ENCODE measurements around the gene MSH5.

MSH5 gene

DNA sequence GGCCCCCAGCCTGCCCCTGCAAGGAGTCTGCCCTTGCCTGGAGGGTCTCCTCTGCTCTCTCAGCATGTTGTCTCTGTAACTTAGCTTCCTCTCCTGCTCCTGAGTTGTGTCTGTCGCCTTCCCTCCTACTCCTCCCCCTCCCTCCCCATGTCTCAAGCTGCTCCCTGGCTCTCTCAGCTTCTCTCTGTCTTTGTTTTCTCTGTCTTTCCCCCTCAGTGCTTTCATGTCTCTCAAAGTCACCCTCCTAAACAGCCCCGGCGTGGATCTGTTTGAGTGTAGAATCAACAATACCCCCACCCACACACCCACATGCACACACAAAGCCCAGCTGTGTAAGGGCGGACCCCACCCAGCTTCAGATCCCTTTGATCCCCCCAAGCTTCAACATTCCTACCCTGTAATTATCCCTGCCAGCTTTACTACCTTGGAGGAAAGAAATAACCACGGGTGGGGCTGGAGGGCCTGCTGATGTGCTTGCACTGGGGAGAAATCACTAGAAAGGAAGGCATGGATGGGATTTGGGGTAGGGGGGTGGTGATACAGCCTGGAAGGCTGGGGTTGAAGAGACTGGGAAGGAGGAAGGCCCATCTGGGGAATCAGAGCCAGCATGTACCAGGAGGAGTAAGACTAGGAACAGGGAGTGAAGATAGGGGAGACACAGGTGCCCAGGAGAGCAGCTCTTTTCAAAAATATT lies 25.7 kb upstream of the MSH5 start:
- no peak for DNase-seq

DNA sequence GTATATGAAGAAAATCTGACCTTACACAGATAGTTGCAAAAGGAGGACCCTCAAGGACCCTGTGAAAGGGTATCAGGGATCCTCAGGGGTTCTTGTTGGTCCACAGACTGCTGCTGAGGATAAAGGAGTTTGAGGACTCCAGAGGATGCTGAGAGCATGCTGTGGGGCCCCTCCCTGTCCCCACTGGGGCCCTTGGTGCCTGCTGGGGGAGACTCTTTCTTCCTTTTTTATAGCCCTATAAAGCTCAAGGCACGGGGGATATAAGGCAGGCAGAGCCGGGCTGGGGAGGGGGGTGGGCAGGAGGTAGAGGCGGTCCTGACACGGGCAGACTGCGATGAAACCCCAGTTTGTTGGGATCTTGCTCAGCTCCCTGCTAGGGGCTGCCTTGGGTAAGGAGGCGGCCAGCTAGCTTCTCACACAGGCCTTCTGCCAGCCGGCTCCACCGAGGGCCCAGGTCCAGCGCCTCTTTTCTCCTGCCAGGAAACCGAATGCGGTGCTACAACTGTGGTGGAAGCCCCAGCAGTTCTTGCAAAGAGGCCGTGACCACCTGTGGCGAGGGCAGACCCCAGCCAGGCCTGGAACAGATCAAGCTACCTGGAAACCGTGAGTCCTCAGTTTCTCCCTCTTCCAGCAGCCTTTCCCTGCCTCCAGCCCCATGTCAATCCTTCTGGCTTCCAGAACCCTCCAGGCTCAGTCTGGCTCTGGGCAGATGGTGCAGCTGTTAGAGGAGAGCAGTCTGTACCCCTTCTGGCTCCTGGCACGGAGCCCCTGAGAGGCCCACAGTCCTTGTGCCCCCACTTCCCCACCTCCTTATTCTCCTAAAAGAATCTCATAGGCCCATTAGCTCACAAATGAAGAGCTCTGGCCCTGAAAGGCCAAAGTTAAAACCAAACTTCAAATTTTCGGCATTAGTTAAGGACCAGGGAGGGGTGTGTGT lies 24.5 kb upstream of the MSH5 start, which contains the start of gene LY6G6D:
Gene LY6G6D (plus strand): TSS at position 327 of the 937 bp plus-strand sequence. CDS start 8 bp downstream, at position 335.
- no peak for DNase-seq

DNA sequence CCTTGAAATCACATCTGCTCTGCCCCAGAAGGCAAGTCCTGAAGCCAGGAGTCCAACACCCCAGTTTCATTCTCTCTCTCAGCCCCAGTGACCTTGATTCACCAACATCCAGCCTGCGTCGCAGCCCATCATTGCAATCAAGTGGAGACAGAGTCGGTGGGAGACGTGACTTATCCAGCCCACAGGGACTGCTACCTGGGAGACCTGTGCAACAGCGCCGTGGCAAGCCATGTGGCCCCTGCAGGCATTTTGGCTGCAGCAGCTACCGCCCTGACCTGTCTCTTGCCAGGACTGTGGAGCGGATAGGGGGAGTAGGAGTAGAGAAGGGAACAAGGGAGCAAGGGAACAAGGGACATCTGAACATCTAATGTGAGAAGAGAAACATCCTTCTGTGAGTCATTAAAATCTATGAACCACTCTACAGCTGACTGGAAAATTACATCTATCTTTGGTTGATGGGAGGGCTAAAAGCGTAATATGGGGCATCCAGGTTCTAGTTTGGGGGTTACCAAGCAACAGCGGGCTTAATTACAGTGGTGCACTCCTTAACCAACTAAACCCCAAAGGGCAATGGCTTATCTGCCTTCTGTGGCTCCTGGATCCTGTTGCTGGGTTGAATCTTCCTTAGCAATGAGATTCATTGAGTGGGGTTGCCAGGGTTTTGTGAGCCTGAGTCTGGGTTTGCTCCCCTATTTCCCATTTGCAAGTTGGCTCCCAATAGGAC lies 22.1 kb upstream of the MSH5 start:
- DNase-seq = peak; percentile 30

DNA sequence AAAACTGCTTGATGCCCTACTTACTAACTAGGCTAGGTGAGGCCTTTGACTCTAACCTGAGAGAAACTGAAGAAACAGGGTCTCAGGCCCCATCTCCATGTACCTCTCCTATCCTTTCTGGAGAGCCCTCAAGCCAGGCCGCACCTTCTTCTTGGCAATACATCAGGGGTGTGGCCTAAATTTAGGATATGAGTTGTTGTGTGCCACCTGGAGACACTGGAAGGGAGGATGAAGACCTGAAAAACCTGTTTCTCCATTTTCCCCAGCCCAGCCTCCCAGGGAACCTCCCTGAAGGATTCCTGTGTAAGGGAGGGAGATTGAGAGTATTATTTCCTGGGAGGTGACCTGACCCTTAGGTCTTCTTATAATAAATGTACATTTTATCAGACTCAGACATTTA lies 21.5 kb upstream of the MSH5 start:
- DNase-seq = peak; percentile 90

DNA sequence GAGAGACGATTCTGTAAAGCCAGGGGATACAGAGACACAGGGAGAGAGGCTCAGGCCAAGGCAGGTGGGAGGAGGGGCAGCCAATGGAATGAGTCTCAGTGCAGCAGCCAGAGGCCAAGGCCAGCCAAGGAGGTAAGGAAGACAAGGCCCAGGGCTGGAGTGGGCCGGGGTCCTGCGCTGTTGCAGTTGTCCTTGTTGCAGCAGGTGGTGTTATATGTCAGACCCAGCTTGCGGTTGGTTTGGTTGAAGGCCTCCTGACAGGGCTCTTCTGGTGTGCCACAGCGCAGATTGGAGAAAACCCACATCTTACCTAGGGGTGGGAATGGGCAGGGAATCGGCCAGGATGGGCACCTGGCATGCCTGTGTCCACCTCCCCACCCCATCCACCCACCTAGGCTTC lies 20.8 kb upstream of the MSH5 start:
- DNase-seq = no peak

DNA sequence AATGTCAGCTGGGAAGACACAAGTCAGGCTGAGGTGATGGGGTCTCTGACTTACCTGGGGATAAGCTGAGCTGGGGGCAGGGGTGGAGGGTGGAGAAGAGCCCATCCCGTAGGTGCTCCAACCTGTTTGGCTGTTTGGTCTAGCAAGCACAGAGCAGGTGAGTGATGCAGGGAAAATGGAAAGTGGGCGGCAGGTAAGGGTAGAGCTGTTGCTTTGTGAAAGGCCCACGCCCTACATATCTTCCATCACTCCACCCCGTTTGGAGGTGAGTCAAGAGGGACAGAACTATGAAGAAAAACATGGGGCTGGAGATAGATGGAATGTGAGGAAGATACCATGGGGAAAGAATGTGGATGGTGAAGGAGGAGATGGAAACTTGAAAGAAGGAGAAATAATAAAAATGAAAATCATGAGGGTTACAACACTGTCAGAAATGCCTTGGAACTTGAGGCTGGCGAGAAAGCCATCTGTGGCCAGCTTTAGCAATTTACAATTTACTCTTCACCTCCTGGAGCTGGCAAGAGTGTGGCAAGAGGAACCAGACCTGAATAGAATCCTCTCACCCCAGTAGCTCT lies 19.5 kb upstream of the MSH5 start:
- DNase-seq = no peak

DNA sequence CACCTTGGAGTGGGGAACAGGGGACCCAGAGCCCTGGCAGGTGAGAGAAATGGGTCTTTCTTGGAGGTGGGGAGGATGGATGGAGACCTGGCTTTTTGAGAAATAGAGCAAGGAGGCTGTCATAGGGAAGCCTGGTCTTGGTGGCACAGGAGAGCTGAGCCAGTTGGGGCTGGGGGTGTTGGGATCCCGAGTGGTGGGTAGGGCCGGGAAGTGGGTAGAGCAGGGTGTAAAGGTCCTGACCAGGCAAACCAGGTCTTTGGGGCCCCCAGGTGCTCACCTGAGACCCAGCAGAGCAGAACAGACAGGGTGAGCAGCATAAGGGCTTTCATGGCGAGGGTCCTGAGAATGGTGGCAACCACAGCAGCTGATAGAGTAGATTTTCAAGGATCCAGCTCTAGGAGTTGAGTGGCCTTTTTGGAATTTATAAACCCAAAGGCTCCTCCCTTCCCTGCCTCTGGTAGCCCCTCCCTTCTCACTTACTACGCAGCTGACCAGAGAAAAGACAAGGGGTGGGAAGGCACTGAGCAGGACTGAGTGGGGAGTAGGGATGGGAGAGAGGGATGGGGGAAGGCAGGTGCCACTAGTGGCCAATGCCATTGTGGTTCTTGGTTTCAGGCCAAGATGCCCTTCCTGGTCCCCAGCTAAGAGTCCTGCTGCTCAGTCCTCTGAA lies 18.3 kb upstream of the MSH5 start, which contains the start of gene LY6G6C:
Gene LY6G6C (minus strand): TSS at position 396 of the 670 bp plus-strand sequence. CDS start 67 bp downstream, at position 329.
- no peak for DNase-seq

DNA sequence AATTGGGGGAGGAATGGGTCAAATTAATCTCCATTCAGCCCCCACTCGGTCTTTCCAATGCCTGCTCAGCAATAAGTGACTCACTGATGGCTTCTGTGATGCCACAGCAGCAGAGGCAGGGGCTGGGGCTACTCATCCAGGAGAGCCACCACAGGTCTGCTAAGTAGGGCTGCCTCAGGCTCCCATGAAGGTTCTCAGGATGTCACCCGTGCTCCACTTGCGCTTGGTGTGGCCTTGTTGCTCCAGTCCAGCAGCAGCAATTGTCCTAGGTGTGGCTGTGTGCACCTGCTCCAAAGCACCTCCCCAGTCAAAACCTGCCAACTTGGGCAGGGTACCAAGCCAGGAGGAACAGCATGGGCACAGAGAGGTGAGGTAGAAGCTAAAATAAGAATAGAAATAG lies 17.6 kb upstream of the MSH5 start:
- no peak for DNase-seq

DNA sequence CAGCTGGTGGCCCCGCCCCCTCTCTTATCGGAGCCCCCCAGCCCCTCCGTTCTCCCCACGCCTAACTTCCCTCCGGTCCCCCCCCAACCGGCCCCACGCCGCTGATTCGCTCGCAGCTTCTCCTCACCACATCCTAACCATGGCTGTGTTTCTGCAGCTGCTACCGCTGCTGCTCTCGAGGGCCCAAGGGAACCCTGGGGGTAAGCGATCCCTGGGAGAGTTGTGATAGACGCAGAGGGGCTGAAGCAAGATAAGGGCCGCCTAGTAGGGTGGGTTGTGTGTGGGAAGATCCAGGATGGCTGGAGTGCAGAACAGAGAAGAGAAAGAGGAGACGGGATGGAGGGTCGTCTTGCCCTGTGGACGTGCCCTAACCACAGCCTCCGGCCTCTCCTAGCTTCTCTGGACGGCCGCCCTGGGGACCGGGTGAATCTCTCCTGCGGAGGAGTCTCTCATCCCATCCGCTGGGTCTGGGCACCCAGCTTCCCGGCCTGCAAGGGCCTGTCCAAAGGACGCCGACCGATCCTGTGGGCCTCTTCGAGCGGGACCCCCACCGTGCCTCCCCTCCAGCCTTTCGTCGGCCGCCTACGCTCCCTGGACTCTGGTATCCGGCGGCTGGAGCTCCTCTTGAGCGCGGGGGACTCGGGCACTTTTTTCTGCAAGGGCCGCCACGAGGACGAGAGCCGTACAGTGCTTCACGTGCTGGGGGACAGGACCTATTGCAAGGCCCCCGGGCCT lies 16.4 kb upstream of the MSH5 start, which contains the start of gene MPIG6B:
Gene MPIG6B (plus strand): TSS at position 129 of the 735 bp plus-strand sequence. CDS start 11 bp downstream, at position 140.
- DNase-seq = no peak

DNA sequence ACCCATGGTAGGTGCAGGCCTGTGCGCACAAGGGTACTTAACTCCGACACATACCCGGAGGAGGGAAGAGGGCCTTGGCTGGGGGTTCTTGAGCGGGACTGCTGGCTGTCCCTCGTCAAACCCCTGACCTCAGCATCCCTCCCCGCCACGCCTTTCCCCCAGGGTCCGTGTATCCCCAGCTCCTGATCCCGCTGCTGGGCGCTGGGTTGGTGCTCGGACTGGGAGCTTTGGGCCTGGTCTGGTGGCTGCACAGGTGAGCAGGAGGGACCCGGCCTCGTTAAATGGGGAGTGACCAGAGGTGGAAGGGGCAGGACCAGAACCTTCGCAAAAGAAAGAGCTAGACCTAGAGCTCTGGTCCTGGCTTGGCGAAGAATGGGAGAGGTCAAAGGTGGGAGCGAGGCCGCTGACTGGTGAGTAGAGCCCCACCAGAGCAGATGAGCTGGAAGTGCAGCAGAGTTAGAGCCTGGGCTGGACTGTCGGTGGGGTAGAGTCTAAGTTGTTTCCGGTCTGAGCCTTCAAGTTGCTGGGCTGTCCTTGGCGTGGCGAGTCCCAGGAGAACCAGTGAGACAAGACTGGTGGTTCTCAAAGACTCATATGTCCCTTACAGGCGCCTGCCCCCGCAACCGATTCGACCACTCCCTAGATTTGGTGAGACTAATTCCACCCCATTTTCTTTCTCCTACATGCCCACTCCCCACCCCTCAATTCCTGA lies 15.7 kb upstream of the MSH5 start:
- DNase-seq = no peak

DNA sequence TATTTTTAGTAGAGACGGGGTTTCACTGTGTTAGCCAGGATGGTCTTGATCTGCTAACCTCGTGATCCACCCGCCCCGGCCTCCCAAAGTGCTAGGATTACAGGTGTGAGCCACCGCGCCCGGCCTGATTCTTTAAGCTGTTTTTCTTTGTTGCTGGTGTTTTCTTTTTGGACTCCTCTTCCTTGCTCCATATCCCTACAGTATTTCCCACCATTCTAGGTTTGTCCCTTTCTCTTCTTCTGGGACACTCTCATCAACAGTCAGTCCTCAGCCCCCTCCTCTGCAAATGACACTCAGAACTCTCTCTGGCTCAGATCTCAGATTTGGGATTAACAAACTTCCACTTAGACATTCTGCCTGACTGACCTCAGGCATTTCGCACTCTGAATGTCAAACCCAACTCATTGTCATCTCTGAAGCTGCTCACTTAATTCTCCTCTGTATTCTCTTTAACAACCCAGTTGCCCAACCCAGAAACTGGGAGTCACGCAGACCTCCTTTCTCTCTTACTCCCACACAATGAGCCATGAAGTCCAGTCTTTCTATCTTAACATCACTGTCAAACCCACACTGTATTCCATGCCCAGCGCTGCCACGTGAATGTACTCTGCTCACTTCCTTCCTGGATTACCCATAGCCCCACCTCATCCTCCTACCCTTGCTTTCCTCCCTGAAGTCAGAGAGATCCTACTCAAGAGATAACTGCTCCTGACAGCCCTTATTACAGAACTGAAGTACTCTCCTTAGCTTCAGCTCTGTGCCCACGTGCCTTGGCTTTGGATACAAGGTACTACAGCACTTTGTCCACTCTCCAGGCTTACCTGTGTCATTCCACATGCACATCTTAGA lies 14.1 kb upstream of the MSH5 start:
- DNase-seq = no peak

DNA sequence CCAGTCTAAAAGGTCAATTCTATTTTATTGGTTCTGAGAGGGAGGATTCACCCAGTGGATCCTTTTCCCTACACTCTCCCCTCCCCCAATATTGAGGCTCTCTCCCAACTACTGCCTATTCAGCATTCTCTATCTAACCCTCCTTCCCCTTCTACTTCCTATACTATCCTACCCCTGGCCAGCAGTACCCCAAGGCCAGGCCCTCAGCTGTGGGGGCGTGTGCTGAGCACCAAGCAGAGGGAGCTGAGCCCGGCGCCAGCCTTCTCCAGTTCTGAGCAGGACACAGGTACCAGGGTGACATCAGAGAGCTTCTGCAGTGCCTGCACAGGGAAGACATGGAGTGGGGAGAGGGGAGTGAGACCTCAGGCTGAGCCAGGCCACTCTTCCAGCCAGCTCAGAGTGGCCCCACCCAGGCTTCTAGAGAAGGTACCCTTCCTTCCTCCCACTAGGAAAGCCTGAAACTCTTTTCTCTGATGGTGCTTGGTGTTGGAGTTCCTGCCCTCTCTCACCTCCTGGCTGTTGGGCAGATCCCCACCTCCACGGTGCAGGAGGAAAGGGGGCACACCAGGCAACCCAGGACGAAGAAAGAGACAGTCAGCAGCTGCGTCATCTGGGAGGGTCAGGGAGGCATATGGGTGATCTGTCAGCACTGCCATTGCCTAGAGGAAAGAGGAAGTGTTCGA lies 12.6 kb upstream of the MSH5 start:
- DNase-seq = no peak

DNA sequence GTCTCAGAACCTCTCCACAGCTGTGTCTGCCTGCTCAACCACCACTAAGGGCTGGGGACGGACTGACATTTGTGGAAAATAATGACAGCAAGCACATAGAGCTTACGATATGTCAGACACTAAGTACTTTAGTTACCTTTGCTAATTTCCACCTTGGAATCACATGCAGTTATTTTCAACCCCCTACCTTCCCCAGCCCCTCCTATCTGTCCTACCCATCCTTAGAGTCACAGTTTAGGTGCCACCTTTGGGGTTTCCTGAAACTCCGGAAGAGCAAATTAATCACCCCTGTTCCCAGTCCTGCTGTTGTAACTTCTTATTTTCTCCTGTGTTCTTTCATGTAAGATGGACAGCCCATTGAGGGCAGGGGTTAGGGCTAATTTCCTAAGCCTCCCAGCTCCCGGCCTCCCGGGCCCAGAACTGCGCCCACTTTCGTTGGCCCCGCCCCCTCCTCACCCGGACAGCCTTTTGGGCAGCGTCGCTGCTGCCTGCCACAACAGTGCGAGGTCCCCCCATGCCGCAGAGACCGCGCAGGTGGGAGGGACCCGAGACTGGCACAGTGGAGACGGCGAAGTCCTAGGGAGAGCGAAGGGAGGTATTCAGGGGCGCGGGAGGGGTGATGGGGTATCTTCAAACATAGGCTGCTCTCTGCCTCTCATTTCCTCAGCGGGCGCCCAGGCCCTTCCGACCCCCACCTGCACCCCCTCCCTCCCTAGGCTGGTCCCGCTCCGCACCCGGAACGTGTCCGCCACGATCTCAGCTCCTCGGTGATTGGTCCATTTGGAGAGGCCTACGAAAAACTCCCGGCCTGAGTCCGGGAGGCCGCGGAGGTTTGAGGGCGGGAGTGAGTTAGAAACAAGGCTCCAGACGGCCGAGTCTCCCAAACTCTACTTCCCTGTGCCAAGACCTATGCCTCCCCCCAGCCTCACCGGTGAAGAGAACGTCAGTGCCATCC lies 11.8 kb upstream of the MSH5 start:
- no peak for DNase-seq

DNA sequence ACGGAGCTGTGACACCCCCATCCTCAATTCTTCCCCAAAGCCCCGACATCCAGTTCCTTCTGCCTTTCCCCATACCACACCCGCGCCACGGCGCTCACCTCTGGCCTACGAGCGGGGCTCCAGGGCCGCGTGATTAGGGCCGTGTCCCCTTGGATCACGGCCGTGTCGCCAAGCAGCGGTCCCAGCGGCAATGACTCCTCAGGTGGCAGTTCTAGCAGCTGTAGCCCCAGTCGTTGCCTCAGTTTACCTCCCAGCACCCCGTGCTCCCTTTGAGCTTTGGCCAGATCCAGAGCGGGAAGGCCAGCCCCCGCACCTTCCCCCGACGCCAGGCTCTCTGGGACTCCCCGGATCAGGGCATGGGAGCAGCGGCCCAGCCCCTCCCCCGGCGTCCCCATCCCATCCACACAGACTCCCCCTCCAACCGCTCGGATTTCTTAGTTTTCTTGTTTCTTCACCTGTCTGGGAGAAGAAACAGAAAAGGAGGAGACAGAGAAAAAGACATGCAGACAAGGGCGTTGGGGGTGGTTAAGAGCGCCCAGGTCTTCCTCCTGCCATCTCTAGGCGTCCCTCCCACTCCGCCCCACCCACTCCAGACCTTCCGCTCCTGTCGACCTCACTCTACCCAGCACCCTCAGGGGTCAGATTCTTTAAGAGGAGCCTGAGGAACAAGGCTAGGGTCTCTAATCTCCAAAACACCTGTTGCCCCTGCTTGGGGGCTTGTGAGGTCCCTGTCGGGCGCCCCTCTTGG lies 10.9 kb upstream of the MSH5 start, which contains the start of gene DDAH2:
Gene DDAH2 (minus strand): TSS at position 533 of the 748 bp plus-strand sequence. CDS start 138 bp downstream, at position 395.
- no peak for DNase-seq

DNA sequence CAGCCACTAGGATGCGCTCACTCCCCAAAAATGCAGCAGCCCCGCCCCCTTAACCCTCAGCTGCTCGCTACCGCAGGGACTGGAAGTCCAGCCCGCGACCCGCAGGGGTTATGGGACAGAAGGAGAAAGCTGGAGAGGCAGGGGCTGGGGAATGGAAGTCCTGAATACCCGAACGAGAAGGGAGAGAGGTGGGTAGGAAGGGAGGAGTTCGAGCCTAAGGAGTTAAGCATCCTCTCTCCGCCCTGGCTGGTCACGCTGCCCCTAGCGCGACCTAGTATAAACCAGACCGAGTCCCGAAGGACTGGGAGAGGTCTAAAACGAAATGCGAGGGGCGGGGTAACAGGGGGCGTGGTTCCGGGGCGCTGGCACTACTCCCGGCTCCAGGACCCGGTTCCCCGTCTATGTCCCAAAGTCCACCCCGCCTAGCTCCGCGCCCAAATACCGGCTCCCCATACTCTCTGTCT lies 10.3 kb upstream of the MSH5 start:
- DNase-seq = no peak

DNA sequence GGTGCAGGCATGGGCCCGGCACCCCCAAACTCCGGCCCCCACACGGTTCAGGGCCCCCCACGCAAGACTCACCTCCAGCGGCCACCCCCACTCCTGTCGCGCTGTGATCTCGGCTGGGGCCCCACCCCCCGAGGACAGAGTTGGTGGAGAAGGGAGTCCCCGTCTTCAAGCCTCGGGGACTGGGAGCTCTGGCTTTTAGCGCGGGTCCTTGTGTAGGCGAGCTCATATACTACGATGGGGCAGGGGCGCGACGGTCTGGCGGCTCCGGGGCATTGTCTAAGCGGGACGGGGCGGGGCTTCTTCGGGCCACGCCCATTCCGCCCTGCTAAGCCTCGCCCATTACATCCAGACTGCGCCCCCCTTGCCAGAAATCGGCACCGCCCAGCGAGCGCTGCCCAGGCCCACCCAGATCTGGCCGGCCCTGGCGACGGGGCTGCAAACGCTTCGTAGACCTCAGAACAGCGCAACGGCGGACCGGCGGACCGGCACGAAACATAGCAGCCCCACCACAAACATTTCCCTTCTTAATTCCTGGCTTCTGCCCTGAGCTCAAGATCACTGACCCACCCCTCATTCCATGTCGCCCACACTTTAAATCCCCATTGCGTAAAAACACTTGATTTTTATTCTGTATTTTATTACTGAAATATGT lies 9.7 kb upstream of the MSH5 start:
- DNase-seq = no peak

Measured in DMS79 (cell line).